Measurements from ENCODE around the gene SF3A1.

- TF ChIP-seq CTCF (IDR thresholded peaks at IDR 0.05; ENCODE audit: insufficient read depth, low read depth, low read length) (no peak), EZH2 (IDR thresholded peaks at IDR 0.05; ENCODE audit: insufficient read depth, low read length) (no peak)
These were observed 29.2 kb upstream of the SF3A1 start for GRCh38 chr22:30385942-30386341.

Data from astrocyte (in vitro differentiated cells and primary cell).